Endothelial cell of umbilical vein (primary cell): ENCODE results near the gene ANKRD63. TPM values are rescaled to one million over a fixed set of nuclear protein-coding genes. Genes with fewer than 3 reads are reported as not detected.

Source experiments
- BruUV-seq: library from RNA; stranded (reverse); fragments of 400-500 nt; replicated peaks from 2 replicates; lab custom pipeline; 2021; lab: Mats Ljungman, UMichigan
- CTCF ChIA-PET: fragments of 300-600, 350-600 bp; sonication (Branson Sonifier 250); formaldehyde crosslinking; loops from one replicate; lab custom pipeline; 2021; ENCODE audit warnings: antibody characterized with exemption, inconsistent platforms; lab: Charles Lee
- POLR2A ChIA-PET: fragments of 300-600, 350-600 bp; sonication (Branson Sonifier 250); formaldehyde crosslinking; loops from one replicate; lab custom pipeline; 2021; ENCODE audit warnings: antibody characterized with exemption, inconsistent platforms; lab: Charles Lee
- DNase-seq: peaks from one replicate; pipeline ENCODE4 v3.0.0-alpha.2; 2011; ENCODE audit warnings: low read depth, low spot score
- FAIRE-seq: peaks from 2 replicates; lab custom pipeline; 2011; peaks lifted over from hg19 to GRCh38; lab: Jason Lieb, UNC
- H2AFZ ChIP-seq: 2 replicates; pipeline ENCODE4 v1.6.0; 2012; ENCODE audit warnings: low read depth, low read length, control low read depth, inconsistent platforms
- H3K27ac ChIP-seq: 2 replicates; pipeline ENCODE4 v1.5.1; 2011; ENCODE audit warnings: low read depth, mild to moderate bottlenecking, control low read depth, low read length, moderate library complexity; ENCODE audit not compliant: insufficient read depth
- H3K27me3 ChIP-seq, 2 experiments: 2 replicates each; pipeline versions ENCODE4 v1.6.0 to v1.6.1; 2011; ENCODE audit warnings: low read length in 2 of 2, mixed read lengths in 1 of 2; ENCODE audit not compliant: control insufficient read depth in 2 of 2, insufficient read depth in 2 of 2
- H3K36me3 ChIP-seq, 2 experiments: 2 replicates in 1 of 2; 3 replicates in 1 of 2; pipeline ENCODE4 v1.5.1; 2011; ENCODE audit warnings: low read length in 2 of 2, mild to moderate bottlenecking in 1 of 2, moderate library complexity in 1 of 2; ENCODE audit not compliant: control insufficient read depth in 2 of 2, insufficient read depth in 2 of 2; ENCODE audit errors: extremely low read depth in 1 of 2
- H3K4me1 ChIP-seq: 3 replicates; pipeline ENCODE4 v1.5.1; 2011; ENCODE audit warnings: mild to moderate bottlenecking, low read length; ENCODE audit not compliant: control insufficient read depth, insufficient read depth; ENCODE audit errors: extremely low read depth
- H3K4me2 ChIP-seq: 2 replicates; pipeline ENCODE4 v1.6.1; 2011; ENCODE audit warnings: low read length, control low read depth, mixed read lengths; ENCODE audit not compliant: insufficient read depth
- H3K4me3 ChIP-seq, 3 experiments: fragments of 200-600 bp in 1 of 3; sonication (generic), shearing (Covaris generic) in 1 of 3; replicated peaks in 1 of 3; 2 replicates each; pipeline ENCODE4 v1.5.1; 2011 to 2016; ENCODE audit warnings: control low read depth in 3 of 3, low read length in 3 of 3, mild to moderate bottlenecking in 2 of 3, inconsistent platforms in 1 of 3, low read depth in 1 of 3, moderate library complexity in 1 of 3; ENCODE audit not compliant: insufficient read depth in 1 of 3
- H3K79me2 ChIP-seq: 2 replicates; pipeline ENCODE4 v1.6.0; 2012; ENCODE audit warnings: low read length, inconsistent platforms; ENCODE audit not compliant: control insufficient read depth, insufficient read depth
- H3K9ac ChIP-seq: replicated peaks from 2 replicates; pipeline ENCODE3; 2011; ENCODE audit warnings: low read length, control low read depth; ENCODE audit not compliant: insufficient read depth; ENCODE audit errors: extremely low read depth
- H3K9me1 ChIP-seq: replicated peaks from 3 replicates; pipeline ENCODE4 v1.6.0; 2011; ENCODE audit warnings: mild to moderate bottlenecking, low read length; ENCODE audit not compliant: control insufficient read depth, insufficient read depth; ENCODE audit errors: extremely low read depth
- H3K9me3 ChIP-seq: replicated peaks from 2 replicates; pipeline ENCODE4 v1.5.1; 2012; ENCODE audit warnings: low read length, inconsistent platforms; ENCODE audit not compliant: control insufficient read depth, insufficient read depth
- H4K20me1 ChIP-seq: replicated peaks from 2 replicates; pipeline ENCODE3; 2011; ENCODE audit warnings: mild to moderate bottlenecking, low read length; ENCODE audit not compliant: control insufficient read depth, insufficient read depth; ENCODE audit errors: extremely low read depth
- EZH2 ChIP-seq: IDR thresholded peaks from 2 replicates; pipeline ENCODE4 v1.6.1; 2012; ENCODE audit warnings: borderline replicate concordance, low read depth, mild to moderate bottlenecking, moderate library complexity, low read length, inconsistent platforms; ENCODE audit not compliant: severe bottlenecking
- FOS ChIP-seq: IDR thresholded peaks from 2 replicates; pipeline ENCODE4 v1.6.1; 2011; ENCODE audit warnings: mild to moderate bottlenecking, low read length, moderate library complexity, borderline replicate concordance; ENCODE audit not compliant: insufficient read depth
- GATA2 ChIP-seq: IDR thresholded peaks from 2 replicates; pipeline ENCODE4 v1.7.0; 2011; ENCODE audit warnings: low read depth, mild to moderate bottlenecking, moderate library complexity, mixed read lengths, low read length; ENCODE audit not compliant: insufficient read length, insufficient read depth
- JUN ChIP-seq: IDR thresholded peaks from 2 replicates; pipeline ENCODE4 v1.6.1; 2011; ENCODE audit warnings: borderline replicate concordance, low read depth; ENCODE audit not compliant: insufficient read length, insufficient read depth
- MYC ChIP-seq: IDR thresholded peaks from one replicate; pipeline ENCODE4 v1.6.1; 2011; ENCODE audit warnings: mild to moderate bottlenecking, low read depth, low read length
- POLR2A ChIP-seq: IDR thresholded peaks from 2 replicates; pipeline ENCODE4 v1.6.1; 2012; ENCODE audit warnings: low read depth, mild to moderate bottlenecking, control low read depth, low read length
- POLR2AphosphoS5 ChIP-seq: IDR thresholded peaks from 2 replicates; pipeline ENCODE4 v1.6.1; 2012; ENCODE audit warnings: low read depth, mild to moderate bottlenecking, control low read depth, low read length, moderate library complexity; ENCODE audit not compliant: insufficient read depth
- dilution Hi-C: fragments of 300-500 bp; cut with MboI; formaldehyde crosslinking; loops from one replicate; pipeline ENCODE4 v1.15.0; 2019; ENCODE audit warnings: low sequenced_read_pairs; ENCODE audit not compliant: extremely low pct_ligation_motif_present
- intact Hi-C: fragments of 100-400 bp; cut with micrococcal nuclease; formaldehyde crosslinking; loops from one replicate; pipeline ENCODE4 v1.10.0; 2022
- polyA plus RNA-seq, 4 experiments: library from polyadenylated mRNA; depleted of rRNA in 3 of 4; stranded (reverse) in 3 of 4; unstranded in 1 of 4; fragments of >200 nt; gene quantifications; 2 replicates each; pipeline versions ENCODE4 v1.2.1 to v1.2.3, GENCODE V29; 2011 to 2012; ENCODE audit warnings: missing spikeins in 1 of 4
- total RNA-seq: library from RNA; stranded (reverse); gene quantifications from 2 replicates; pipeline ENCODE4 v1.2.3, GENCODE V29; 2021
- TF ChIP-seq, protein P1 (sequence below): IDR thresholded peaks from 2 replicates; pipeline ENCODE4 v1.6.1; 2011; ENCODE audit not compliant: insufficient read depth, insufficient read length
- TF ChIP-seq, protein P2 (sequence below), 2 donors: IDR thresholded peaks; 1 replicate in 1 of 2; 2 replicates in 1 of 2; pipeline ENCODE4 v1.5.1; 2011; ENCODE audit warnings: low read length in 2 of 2, mild to moderate bottlenecking in 2 of 2, moderate library complexity in 2 of 2, control low read depth in 1 of 2, inconsistent platforms in 1 of 2, low read depth in 1 of 2; ENCODE audit not compliant: insufficient read depth in 1 of 2; ENCODE audit errors: extremely low read depth in 1 of 2

The ANKRD63 gene
- total and polyA plus RNA-seq, 2 donors (not counting 3 experiments of a cell fraction or from before 2014, with no cell fraction given) = not detected

DNA sequence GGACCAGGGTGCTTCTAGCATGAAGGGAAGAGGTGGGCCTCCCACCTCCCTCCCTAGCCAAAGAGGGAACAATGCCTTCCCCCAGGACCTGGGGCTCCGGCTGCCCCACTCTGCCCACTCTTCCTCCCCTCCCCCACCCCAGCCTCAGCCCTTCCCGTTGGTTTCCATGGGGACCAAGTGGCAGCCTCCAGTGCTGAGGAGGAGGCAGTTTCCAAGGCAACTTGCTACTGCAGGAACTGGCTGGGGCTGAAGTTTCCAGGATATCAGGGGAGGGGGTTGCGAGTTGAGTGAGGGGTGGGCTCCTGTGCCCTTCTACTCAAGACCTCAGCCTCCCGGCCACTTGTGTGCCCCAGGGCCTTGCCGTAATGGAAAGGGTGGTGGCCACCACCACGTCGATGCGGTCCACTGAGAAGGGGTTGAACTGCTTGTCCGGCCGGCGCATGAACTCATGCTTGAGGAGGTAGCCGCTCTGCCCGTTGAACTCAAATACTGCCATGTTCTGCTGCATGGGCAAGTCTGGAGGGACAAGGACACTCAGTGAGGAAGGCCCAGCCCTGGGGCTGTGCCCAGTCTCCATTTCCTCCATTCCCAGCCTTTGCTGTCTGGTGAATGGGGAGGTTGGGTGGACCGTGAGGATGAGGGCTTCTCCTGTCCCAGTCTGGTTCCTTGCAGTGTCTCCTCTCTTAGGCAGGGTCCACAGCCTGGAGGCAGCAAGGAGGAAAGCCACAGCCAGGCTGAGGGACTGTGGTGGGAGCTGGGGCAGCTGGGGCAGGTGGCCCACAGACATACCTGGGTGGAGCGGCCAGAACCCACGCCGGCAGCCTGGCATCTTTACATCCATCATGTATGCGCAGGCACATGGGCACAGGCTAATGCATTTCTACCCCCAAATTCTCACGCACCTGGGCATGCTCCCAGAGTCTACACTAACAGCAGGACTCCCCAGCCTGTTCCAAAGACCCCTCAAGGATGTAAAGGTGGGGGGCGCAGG is 11.3 kb upstream of the ANKRD63 start:
- Histone ChIP-seq H3K9ac (no peak overlapping the region), H2AFZ (no peak overlapping the region), H3K4me1 (no peaks in the 10 kb centered on the region), H3K4me2 (no peak overlapping the region), H3K9me1 (no peaks in the 10 kb centered on the region), H3K36me3 (no peaks in the 10 kb centered on the region), H3K27me3 (peaks cover 0 to 27% of the 10 kb centered on the region in 2 experiments), H4K20me1 (no peaks in the 10 kb centered on the region), H3K79me2 (no peaks in the 10 kb centered on the region), H3K9me3 (no peaks in the 10 kb centered on the region), H3K27ac (no peak overlapping the region), H3K4me3 (no peak overlapping the region)
- dilution Hi-C loops = no loop called here
- intact Hi-C loops = no loop called here
- ChIA-PET POLR2A (no interaction called here), CTCF (interaction anchor here (1.0 to 7.5 kb wide), 7 partner anchors 9 to 77 kb away, joined by 3 to 77 read pairs (median 5); partner anchors contain the start of gene PLCB2)
- BruUV-seq = no TSS peak
- DNase-seq = no peak
- TF ChIP-seq JUN = no peak
- no peak for TF ChIP-seq MYC
- TF ChIP-seq, protein P1, sequence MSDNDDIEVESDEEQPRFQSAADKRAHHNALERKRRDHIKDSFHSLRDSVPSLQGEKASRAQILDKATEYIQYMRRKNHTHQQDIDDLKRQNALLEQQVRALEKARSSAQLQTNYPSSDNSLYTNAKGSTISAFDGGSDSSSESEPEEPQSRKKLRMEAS = no peak
- TF ChIP-seq GATA2 = no peak
- no peak for TF ChIP-seq POLR2AphosphoS5
- TF ChIP-seq POLR2A = no peak
- TF ChIP-seq FOS = no peak
- TF ChIP-seq, protein P2, sequence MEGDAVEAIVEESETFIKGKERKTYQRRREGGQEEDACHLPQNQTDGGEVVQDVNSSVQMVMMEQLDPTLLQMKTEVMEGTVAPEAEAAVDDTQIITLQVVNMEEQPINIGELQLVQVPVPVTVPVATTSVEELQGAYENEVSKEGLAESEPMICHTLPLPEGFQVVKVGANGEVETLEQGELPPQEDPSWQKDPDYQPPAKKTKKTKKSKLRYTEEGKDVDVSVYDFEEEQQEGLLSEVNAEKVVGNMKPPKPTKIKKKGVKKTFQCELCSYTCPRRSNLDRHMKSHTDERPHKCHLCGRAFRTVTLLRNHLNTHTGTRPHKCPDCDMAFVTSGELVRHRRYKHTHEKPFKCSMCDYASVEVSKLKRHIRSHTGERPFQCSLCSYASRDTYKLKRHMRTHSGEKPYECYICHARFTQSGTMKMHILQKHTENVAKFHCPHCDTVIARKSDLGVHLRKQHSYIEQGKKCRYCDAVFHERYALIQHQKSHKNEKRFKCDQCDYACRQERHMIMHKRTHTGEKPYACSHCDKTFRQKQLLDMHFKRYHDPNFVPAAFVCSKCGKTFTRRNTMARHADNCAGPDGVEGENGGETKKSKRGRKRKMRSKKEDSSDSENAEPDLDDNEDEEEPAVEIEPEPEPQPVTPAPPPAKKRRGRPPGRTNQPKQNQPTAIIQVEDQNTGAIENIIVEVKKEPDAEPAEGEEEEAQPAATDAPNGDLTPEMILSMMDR (IDR thresholded peaks at IDR 0.05; ENCODE audit: extremely low read depth in 1 of 2, insufficient read depth in 1 of 2, low read depth in 1 of 2, low read length in 2 of 2) = no peak
- TF ChIP-seq EZH2 = no peak
- FAIRE-seq = no peak
